GM21717 (cell line): ENCODE measurements around the gene PRR19.

Experiments used
- ATAC-seq: cut with Tn5 transposase; IDR thresholded peaks from one replicate; pipeline ENCODE4 v1.9.1; 2021; ENCODE audit warnings: mild to moderate bottlenecking, moderate library complexity; ENCODE audit not compliant: unreplicated experiment

Gene PRR19

GRCh38 chr19:42292963-42293362 lies 9.0 kb upstream of the PRR19 start:
- no peak for ATAC-seq

- no peak for ATAC-seq
Measured at GRCh38 chr19:42293540-42293939, 8.4 kb upstream of the PRR19 start.

- ATAC-seq: no peak
Measured at GRCh38 chr19:42293948-42294347, 8.0 kb upstream of the PRR19 start.

- no peak for ATAC-seq
Measured at GRCh38 chr19:42294471-42295137, 7.3 kb upstream of the PRR19 start.

GRCh38 chr19:42295342-42295741 lies 6.6 kb upstream of the PRR19 start:
- no peak for ATAC-seq

- no peak for ATAC-seq
Measured at GRCh38 chr19:42295831-42296525, 6.0 kb upstream of the PRR19 start.

- no peak for ATAC-seq
Measured at GRCh38 chr19:42297039-42297438, 4.9 kb upstream of the PRR19 start.

- no peak for ATAC-seq
Measured at GRCh38 chr19:42303101-42303464, 1.2 kb downstream of the PRR19 start.

GRCh38 chr19:42303876-42304275 lies 1.9 kb downstream of the PRR19 start:
- ATAC-seq: no peak

- ATAC-seq: no peak
Measured at GRCh38 chr19:42306646-42307045, 4.7 kb downstream of the PRR19 start.

GRCh38 chr19:42309686-42310085 lies 7.8 kb downstream of the PRR19 start:
- no peak for ATAC-seq

GRCh38 chr19:42311657-42312056 lies 9.7 kb downstream of the PRR19 start:
- no peak for ATAC-seq

GRCh38 chr19:42312370-42312769 lies 10.4 kb downstream of the PRR19 start:
- no peak for ATAC-seq

GRCh38 chr19:42313096-42313839 lies 11.3 kb downstream of the PRR19 start, which contains the start of gene TMEM145:
Gene TMEM145 (plus strand): TSS chr19:42313309. CDS start chr19:42313377, 68 bp downstream.
- ATAC-seq: no peak

GRCh38 chr19:42313840-42314755 lies 12.2 kb downstream of the PRR19 start:
- ATAC-seq: no peak

GRCh38 chr19:42315024-42315423 lies 13.1 kb downstream of the PRR19 start:
- ATAC-seq: no peak

GRCh38 chr19:42316223-42317211 lies 14.6 kb downstream of the PRR19 start:
- ATAC-seq: no peak

GRCh38 chr19:42317535-42317934 lies 15.6 kb downstream of the PRR19 start:
- ATAC-seq: no peak

- no peak for ATAC-seq
Measured at GRCh38 chr19:42322305-42322704, 20.4 kb downstream of the PRR19 start.

GRCh38 chr19:42323473-42323851 lies 21.5 kb downstream of the PRR19 start:
- no peak for ATAC-seq
